PC-9 (cell line): ENCODE measurements around the gene ARHGAP45.

Source experiments
- EZH2 ChIP-seq: fragments of 200-600 bp; sonication (generic); IDR thresholded peaks from 2 replicates; pipeline ENCODE4 v1.8.0; 2017; ENCODE audit warnings: antibody characterized with exemption, low read depth
- TF ChIP-seq, protein P1 (sequence below): fragments of 200-600 bp; sonication (generic); conservative IDR thresholded peaks from 2 replicates; pipeline ENCODE4 v1.6.1; 2017; ENCODE audit warnings: mixed run types, antibody characterized with exemption, mild to moderate bottlenecking, moderate library complexity

DNA sequence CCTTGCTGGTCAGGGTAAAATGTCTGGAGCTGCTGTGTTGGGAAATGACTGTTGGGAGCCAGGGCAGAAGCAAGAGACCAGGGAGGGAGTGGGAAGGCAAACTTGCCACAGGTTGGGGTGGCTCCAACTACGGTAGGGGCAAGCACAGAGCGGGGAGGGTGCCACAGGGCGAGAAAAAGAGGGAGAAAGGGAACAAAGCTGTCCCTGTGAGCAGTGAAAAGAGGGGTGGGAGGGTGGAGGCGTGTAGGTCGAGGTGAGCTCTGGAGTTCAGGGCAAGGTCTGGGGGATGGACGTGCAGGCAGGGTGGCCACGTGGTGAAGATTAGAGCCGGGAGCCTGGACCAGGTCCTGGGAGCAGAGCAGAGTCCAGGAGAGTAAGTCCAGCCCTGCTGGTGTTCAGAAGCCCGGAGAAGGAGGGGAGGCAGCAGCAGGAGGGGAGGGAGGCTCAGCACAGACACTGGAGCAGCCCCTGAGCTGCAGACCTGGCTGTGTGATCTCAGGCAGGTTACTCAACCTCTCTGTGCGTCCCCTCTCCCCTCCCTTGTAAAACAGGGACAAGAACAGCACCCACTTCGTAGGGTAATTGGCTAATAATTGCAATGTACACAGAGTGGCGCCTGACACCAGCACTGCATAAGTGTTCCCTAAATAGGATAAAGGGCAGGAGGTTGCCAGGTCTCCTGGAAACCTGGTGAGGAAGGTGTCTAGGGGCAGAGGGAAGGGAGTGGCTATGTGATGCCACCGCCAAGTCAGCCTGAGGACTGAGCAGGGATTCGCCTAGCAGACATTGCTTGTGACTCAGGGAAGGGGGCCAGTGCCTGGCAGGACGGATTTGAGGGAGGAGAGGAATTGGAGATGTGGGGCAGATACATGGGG lies 31.4 kb downstream of the ARHGAP45 start:
- TF ChIP-seq, protein P1, sequence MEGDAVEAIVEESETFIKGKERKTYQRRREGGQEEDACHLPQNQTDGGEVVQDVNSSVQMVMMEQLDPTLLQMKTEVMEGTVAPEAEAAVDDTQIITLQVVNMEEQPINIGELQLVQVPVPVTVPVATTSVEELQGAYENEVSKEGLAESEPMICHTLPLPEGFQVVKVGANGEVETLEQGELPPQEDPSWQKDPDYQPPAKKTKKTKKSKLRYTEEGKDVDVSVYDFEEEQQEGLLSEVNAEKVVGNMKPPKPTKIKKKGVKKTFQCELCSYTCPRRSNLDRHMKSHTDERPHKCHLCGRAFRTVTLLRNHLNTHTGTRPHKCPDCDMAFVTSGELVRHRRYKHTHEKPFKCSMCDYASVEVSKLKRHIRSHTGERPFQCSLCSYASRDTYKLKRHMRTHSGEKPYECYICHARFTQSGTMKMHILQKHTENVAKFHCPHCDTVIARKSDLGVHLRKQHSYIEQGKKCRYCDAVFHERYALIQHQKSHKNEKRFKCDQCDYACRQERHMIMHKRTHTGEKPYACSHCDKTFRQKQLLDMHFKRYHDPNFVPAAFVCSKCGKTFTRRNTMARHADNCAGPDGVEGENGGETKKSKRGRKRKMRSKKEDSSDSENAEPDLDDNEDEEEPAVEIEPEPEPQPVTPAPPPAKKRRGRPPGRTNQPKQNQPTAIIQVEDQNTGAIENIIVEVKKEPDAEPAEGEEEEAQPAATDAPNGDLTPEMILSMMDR, result no peak
- TF ChIP-seq EZH2, result no peak
